HEK293 (cell line): ENCODE data around the gene KRT16.
"Not testable (repeated sequence)": the region's sequence is repeated elsewhere in the genome, so short reads cannot be mapped to it uniquely, and the experiment has no call there.

Source experiments
- CTCF ChIP-seq: fragments of 450-650 bp; formaldehyde crosslinking; IDR thresholded peaks from 2 replicates; pipeline ENCODE4 v1.5.1; 2016; ENCODE audit warnings: missing biosample characterization, missing genetic modification characterization
- KLF7 ChIP-seq: fragments of 450-650 bp; formaldehyde crosslinking; IDR thresholded peaks from 2 replicates; pipeline ENCODE4 v1.5.1; 2016; ENCODE audit warnings: missing biosample characterization, missing genetic modification characterization, borderline replicate concordance
- KLF9 ChIP-seq: fragments of 450-650 bp; formaldehyde crosslinking; IDR thresholded peaks from 2 replicates; pipeline ENCODE4 v1.5.1; 2016; ENCODE audit warnings: missing biosample characterization, missing genetic modification characterization, low read depth
- PATZ1 ChIP-seq: fragments of 450-650 bp; formaldehyde crosslinking; IDR thresholded peaks from 2 replicates; pipeline ENCODE4 v1.5.1; 2016; ENCODE audit warnings: missing biosample characterization, missing genetic modification characterization
- ZBTB48 ChIP-seq: fragments of 450-650 bp; formaldehyde crosslinking; IDR thresholded peaks from 2 replicates; pipeline ENCODE4 v1.5.1; 2016; ENCODE audit warnings: missing biosample characterization, missing genetic modification characterization
- ZNF140 ChIP-seq: fragments of 450-650 bp; formaldehyde crosslinking; IDR thresholded peaks from 2 replicates; pipeline ENCODE4 v1.5.1; 2016; ENCODE audit warnings: missing biosample characterization, missing genetic modification characterization
- ZNF248 ChIP-seq: fragments of 450-650 bp; formaldehyde crosslinking; IDR thresholded peaks from 2 replicates; pipeline ENCODE4 v1.5.1; 2017; ENCODE audit warnings: missing biosample characterization, missing genetic modification characterization
- ZNF473 ChIP-seq: fragments of 450-650 bp; formaldehyde crosslinking; IDR thresholded peaks from 2 replicates; pipeline ENCODE4 v1.5.1; 2017; ENCODE audit warnings: missing biosample characterization, missing genetic modification characterization
- ZNF660 ChIP-seq: fragments of 450-650 bp; IDR thresholded peaks from 2 replicates; pipeline ENCODE4 v1.5.1; 2018; ENCODE audit warnings: missing biosample characterization, mild to moderate bottlenecking, missing genetic modification characterization

DNA sequence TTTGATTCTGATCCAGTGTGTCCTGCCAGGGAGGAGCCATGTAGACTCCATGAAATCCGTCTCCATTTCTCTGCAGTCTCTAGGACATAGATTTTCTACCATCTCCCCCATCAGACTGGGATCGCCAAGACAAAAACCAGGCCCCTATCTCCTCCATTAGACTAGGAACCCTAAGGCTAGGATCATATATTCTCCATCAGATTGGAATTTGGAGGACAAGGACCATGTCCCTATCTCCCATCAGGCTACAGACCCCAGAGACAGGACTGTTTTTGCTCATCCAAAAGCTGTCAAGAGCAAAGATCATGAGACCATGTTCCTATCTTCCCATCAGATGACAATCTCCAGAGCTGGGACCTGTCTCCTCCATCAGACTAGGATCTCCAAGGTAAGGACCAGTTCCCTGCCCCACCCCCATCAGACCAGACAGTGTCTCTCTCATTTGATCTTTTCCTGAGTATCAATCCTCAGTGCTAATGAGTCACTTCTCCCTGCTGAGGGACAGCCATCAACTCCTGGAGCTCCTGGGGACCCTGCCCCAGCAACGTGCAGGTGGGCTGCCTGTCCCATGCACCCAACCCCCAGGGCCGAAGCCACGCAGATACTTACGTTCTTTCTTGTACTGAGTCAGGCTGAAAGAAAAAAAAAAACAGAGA is 7.5 kb upstream of the KRT16 start:
- not testable (repeated sequence) for TF ChIP-seq ZNF473 (tag by site-specific recombination); KLF9; ZNF248 (tag by site-specific recombination); ZNF660 (tag by site-specific recombination); CTCF (tag by site-specific recombination); KLF7 (tag by site-specific recombination); PATZ1; ZBTB48 (tag by site-specific recombination); ZNF140
